GM23338 (cell line): ENCODE results near the gene NFATC1. TPM values are rescaled to one million over a fixed set of nuclear protein-coding genes. Genes with fewer than 3 reads are reported as not detected.

ENCODE experiments used
- ATAC-seq: fragments of 200-7000 bp; cut with Tn5 transposase; 3 replicates; pipeline ENCODE4 v1.9.1; 2020
- DNase-seq: peaks from one replicate; pipeline ENCODE4 v3.0.0-alpha.2; 2015; ENCODE audit warnings: low spot score
- H2AFZ ChIP-seq: fragments of 200-600 bp; sonication (generic); 2 replicates; pipeline ENCODE4 v1.8.0; 2016; ENCODE audit warnings: antibody characterized with exemption, mild to moderate bottlenecking, moderate library complexity
- H3F3A ChIP-seq: fragments of 200-600 bp; sonication (generic); replicated peaks from 2 replicates; pipeline ENCODE4 v1.8.0; 2017; ENCODE audit warnings: antibody characterized with exemption, mixed run types, low read depth
- H3K27ac ChIP-seq: fragments of 200-600 bp; sonication (generic); 2 replicates; pipeline ENCODE4 v1.6.1; 2016; ENCODE audit warnings: low read depth
- H3K27me3 ChIP-seq: fragments of 200-600 bp; sonication (generic); 2 replicates; pipeline ENCODE4 v1.8.0; 2016; ENCODE audit warnings: mild to moderate bottlenecking, mixed run types, moderate library complexity; ENCODE audit not compliant: insufficient read depth
- H3K36me3 ChIP-seq: fragments of 200-600 bp; sonication (generic); 2 replicates; pipeline ENCODE4 v1.8.0; 2016; ENCODE audit warnings: mild to moderate bottlenecking; ENCODE audit not compliant: insufficient read depth
- H3K4me1 ChIP-seq: fragments of 200-600 bp; sonication (generic); 2 replicates; pipeline ENCODE4 v1.8.0; 2016; ENCODE audit warnings: mild to moderate bottlenecking, moderate library complexity; ENCODE audit not compliant: insufficient read depth
- H3K4me2 ChIP-seq: fragments of 200-600 bp; sonication (generic); 2 replicates; pipeline ENCODE4 v1.7.1; 2017; ENCODE audit warnings: mixed run types
- H3K4me3 ChIP-seq: fragments of 200-600 bp; sonication (generic); 2 replicates; pipeline ENCODE4 v1.6.1; 2016; ENCODE audit warnings: mixed run types
- H3K79me2 ChIP-seq: fragments of 200-600 bp; sonication (generic); replicated peaks from 2 replicates; pipeline ENCODE4 v1.8.0; 2017; ENCODE audit warnings: mild to moderate bottlenecking; ENCODE audit not compliant: insufficient read depth
- H3K9me2 ChIP-seq: fragments of 200-600 bp; sonication (generic); 2 replicates; pipeline ENCODE4 v1.8.0; 2017; ENCODE audit not compliant: insufficient read depth
- H4K20me1 ChIP-seq: fragments of 200-600 bp; sonication (generic); replicated peaks from 2 replicates; pipeline ENCODE4 v1.8.0; 2017; ENCODE audit warnings: mild to moderate bottlenecking; ENCODE audit not compliant: insufficient read depth
- H3K27ac Mint-ChIP-seq: 2 replicates; pipeline ENCODE4 v1.8.0; 2020; ENCODE audit warnings: inconsistent platforms, mild to moderate bottlenecking, moderate library complexity, mixed read lengths
- H3K27me3 Mint-ChIP-seq: 3 replicates; pipeline ENCODE4 v1.8.0; 2022; ENCODE audit warnings: low read depth, mild to moderate bottlenecking, moderate library complexity, mixed read lengths, inconsistent platforms; ENCODE audit not compliant: insufficient read depth, poor library complexity
- H3K36me3 Mint-ChIP-seq: 3 replicates; pipeline ENCODE4 v1.8.0; 2021; ENCODE audit warnings: low read depth, mild to moderate bottlenecking, inconsistent platforms, moderate library complexity, mixed read lengths
- H3K4me1 Mint-ChIP-seq: 3 replicates; pipeline ENCODE4 v1.8.0; 2020; ENCODE audit warnings: mild to moderate bottlenecking, inconsistent platforms, mixed read lengths
- H3K4me3 Mint-ChIP-seq: 3 replicates; pipeline ENCODE4 v1.8.0; 2021; ENCODE audit warnings: moderate library complexity, mild to moderate bottlenecking, inconsistent platforms, mixed read lengths
- H3K9me3 Mint-ChIP-seq: 3 replicates; pipeline ENCODE4 v1.8.0; 2020; ENCODE audit warnings: moderate library complexity, mild to moderate bottlenecking, inconsistent platforms, mixed read lengths
- CREB1 ChIP-seq: fragments of 250-450 bp; sonication (Bioruptor Pico); IDR thresholded peaks from 2 replicates; pipeline ENCODE4 v1.5.0; 2020; ENCODE audit warnings: low read depth, mild to moderate bottlenecking, moderate library complexity
- CTCF ChIP-seq, 2 experiments: fragments of 200-600 bp in 1 of 2; sonication (generic) in 1 of 2; conservative IDR thresholded peaks; 2 replicates each; pipeline versions ENCODE4 v1.5.1 to v1.6.1; 2016 to 2017; ENCODE audit warnings: antibody characterized with exemption in 2 of 2, low read depth in 2 of 2, mild to moderate bottlenecking in 2 of 2, moderate library complexity in 1 of 2
- ETS1 ChIP-seq: IDR thresholded peaks from 2 replicates; pipeline ENCODE4 v1.6.1; 2016; ENCODE audit warnings: antibody characterized with exemption
- EZH2 ChIP-seq: fragments of 200-600 bp; sonication (generic); IDR thresholded peaks from one replicate; pipeline ENCODE4 v1.8.0; 2017; ENCODE audit warnings: antibody characterized with exemption, mild to moderate bottlenecking, low read depth; ENCODE audit not compliant: unreplicated experiment
- EZH2phosphoT487 ChIP-seq: fragments of 200-600 bp; sonication (generic); IDR thresholded peaks from one replicate; pipeline ENCODE4 v1.8.1; 2018; ENCODE audit warnings: antibody characterized with exemption; ENCODE audit not compliant: unreplicated experiment
- JUNB ChIP-seq: IDR thresholded peaks from one replicate; pipeline ENCODE4 v1.6.1; 2016; ENCODE audit warnings: antibody characterized with exemption; ENCODE audit not compliant: unreplicated experiment
- NANOG ChIP-seq: IDR thresholded peaks from 2 replicates; pipeline ENCODE4 v1.6.1; 2016; ENCODE audit warnings: antibody characterized with exemption, borderline replicate concordance
- POLR2AphosphoS5 ChIP-seq: IDR thresholded peaks from 2 replicates; pipeline ENCODE4 v1.6.1; 2016; ENCODE audit warnings: antibody characterized with exemption, low read depth
- REST ChIP-seq: IDR thresholded peaks from one replicate; pipeline ENCODE4 v1.6.1; 2018; ENCODE audit warnings: antibody characterized with exemption; ENCODE audit not compliant: unreplicated experiment
- STAT1 ChIP-seq: IDR thresholded peaks from one replicate; pipeline ENCODE4 v1.6.1; 2016; ENCODE audit warnings: antibody characterized with exemption; ENCODE audit not compliant: unreplicated experiment
- ZNF114 ChIP-seq: fragments of 250-450 bp; sonication (Bioruptor Pico); IDR thresholded peaks from 2 replicates; pipeline ENCODE4 v1.5.0; 2020; ENCODE audit warnings: mild to moderate bottlenecking, moderate library complexity
- ZNF331 ChIP-seq: fragments of 250-450 bp; sonication (Bioruptor Pico); IDR thresholded peaks from 2 replicates; pipeline ENCODE4 v1.5.0; 2020; ENCODE audit warnings: low read depth, mild to moderate bottlenecking, moderate library complexity
- polyA plus RNA-seq: library from polyadenylated mRNA; unstranded; fragments of >200 nt; fragmentation: Nextera tagmentation; extraction: Ambion mirVana; gene quantifications from 2 replicates; pipeline ENCODE4 v1.2.1, GENCODE V29; 2016
- total RNA-seq: library from RNA; depleted of rRNA; stranded (reverse); fragments of >200 nt; shearing (Covaris generic); gene quantifications from 2 replicates; pipeline ENCODE4 v1.2.3, GENCODE V29; 2014
- TF ChIP-seq, protein P1 (sequence below): fragments of 250-450 bp; sonication (Bioruptor Pico); IDR thresholded peaks from 2 replicates; pipeline ENCODE4 v1.5.0; 2020; ENCODE audit warnings: mild to moderate bottlenecking, moderate library complexity

The NFATC1 gene
- total and polyA plus RNA-seq, 2 experiments from 2014 or later = 3.9 to 6.4 TPM

- no peak overlapping the region for H3K4me2 ChIP-seq
- ATAC-seq = no peak
Measured at GRCh38 chr18:79495591-79496071, 99.9 kb downstream of the NFATC1 start.

More at GRCh38 chr18:79495591-79496071, 99.9 kb downstream of the NFATC1 start:
- Histone ChIP-seq H3K27ac (no peak overlapping the region), H3K79me2 (no peaks in the 10 kb centered on the region), H3K4me1 (no peaks in the 10 kb centered on the region), H4K20me1 (no peaks in the 10 kb centered on the region), H3K36me3 (0 out of 2 replicates have a peak, but pooled peaks cover 6% of the 10 kb centered on the region), H3F3A (no peaks in the 10 kb centered on the region), H3K27me3 (no peaks in the 10 kb centered on the region), H2AFZ (no peak overlapping the region), H3K4me3 (no peak overlapping the region), H3K9me2 (no peaks in the 10 kb centered on the region)
- DNase-seq = no peak
- Mint-ChIP-seq H3K4me3 (no peak overlapping the region), H3K27me3 (peaks cover 16% of the 10 kb centered on the region), H3K4me1 (no peaks in the 10 kb centered on the region), H3K9me3 (peaks cover 29% of the 10 kb centered on the region), H3K36me3 (peaks cover 2% of the 10 kb centered on the region; the same call in 2 of the 3 replicates), H3K27ac (no peak overlapping the region)
- TF ChIP-seq, protein P1, sequence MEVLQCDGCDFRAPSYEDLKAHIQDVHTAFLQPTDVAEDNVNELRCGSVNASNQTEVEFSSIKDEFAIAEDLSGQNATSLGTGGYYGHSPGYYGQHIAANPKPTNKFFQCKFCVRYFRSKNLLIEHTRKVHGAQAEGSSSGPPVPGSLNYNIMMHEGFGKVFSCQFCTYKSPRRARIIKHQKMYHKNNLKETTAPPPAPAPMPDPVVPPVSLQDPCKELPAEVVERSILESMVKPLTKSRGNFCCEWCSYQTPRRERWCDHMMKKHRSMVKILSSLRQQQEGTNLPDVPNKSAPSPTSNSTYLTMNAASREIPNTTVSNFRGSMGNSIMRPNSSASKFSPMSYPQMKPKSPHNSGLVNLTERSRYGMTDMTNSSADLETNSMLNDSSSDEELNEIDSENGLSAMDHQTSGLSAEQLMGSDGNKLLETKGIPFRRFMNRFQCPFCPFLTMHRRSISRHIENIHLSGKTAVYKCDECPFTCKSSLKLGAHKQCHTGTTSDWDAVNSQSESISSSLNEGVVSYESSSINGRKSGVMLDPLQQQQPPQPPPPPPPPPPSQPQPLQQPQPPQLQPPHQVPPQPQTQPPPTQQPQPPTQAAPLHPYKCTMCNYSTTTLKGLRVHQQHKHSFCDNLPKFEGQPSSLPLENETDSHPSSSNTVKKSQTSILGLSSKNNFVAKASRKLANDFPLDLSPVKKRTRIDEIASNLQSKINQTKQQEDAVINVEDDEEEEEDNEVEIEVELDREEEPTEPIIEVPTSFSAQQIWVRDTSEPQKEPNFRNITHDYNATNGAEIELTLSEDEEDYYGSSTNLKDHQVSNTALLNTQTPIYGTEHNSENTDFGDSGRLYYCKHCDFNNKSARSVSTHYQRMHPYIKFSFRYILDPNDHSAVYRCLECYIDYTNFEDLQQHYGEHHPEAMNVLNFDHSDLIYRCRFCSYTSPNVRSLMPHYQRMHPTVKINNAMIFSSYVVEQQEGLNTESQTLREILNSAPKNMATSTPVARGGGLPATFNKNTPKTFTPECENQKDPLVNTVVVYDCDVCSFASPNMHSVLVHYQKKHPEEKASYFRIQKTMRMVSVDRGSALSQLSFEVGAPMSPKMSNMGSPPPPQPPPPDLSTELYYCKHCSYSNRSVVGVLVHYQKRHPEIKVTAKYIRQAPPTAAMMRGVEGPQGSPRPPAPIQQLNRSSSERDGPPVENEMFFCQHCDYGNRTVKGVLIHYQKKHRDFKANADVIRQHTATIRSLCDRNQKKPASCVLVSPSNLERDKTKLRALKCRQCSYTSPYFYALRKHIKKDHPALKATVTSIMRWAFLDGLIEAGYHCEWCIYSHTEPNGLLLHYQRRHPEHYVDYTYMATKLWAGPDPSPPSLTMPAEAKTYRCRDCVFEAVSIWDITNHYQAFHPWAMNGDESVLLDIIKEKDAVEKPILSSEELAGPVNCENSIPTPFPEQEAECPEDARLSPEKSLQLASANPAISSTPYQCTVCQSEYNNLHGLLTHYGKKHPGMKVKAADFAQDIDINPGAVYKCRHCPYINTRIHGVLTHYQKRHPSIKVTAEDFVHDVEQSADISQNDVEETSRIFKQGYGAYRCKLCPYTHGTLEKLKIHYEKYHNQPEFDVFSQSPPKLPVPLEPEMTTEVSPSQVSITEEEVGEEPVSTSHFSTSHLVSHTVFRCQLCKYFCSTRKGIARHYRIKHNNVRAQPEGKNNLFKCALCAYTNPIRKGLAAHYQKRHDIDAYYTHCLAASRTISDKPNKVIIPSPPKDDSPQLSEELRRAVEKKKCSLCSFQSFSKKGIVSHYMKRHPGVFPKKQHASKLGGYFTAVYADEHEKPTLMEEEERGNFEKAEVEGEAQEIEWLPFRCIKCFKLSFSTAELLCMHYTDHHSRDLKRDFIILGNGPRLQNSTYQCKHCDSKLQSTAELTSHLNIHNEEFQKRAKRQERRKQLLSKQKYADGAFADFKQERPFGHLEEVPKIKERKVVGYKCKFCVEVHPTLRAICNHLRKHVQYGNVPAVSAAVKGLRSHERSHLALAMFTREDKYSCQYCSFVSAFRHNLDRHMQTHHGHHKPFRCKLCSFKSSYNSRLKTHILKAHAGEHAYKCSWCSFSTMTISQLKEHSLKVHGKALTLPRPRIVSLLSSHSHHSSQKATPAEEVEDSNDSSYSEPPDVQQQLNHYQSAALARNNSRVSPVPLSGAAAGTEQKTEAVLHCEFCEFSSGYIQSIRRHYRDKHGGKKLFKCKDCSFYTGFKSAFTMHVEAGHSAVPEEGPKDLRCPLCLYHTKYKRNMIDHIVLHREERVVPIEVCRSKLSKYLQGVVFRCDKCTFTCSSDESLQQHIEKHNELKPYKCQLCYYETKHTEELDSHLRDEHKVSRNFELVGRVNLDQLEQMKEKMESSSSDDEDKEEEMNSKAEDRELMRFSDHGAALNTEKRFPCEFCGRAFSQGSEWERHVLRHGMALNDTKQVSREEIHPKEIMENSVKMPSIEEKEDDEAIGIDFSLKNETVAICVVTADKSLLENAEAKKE (CRISPR knock-in tag) = no peak
- TF ChIP-seq EZH2 (no peak), CREB1 (CRISPR knock-in tag) (no peak), JUNB (no peak), EZH2phosphoT487 (no peak), ZNF331 (CRISPR knock-in tag) (no peak), POLR2AphosphoS5 (no peak), NANOG (no peak), REST (no peak), ETS1 (no peak), CTCF (conservative IDR thresholded peaks at IDR 0.05; ENCODE audit: low read depth in 2 of 2) (no peak), STAT1 (no peak), ZNF114 (CRISPR knock-in tag) (no peak)
